Right forelimb (tissue), 1 donor: ENCODE measurements around the gene FOXP4.

Source experiments
- DNase-seq: peaks from one replicate; pipeline ENCODE4 v3.0.0-alpha.2; 2018

The FOXP4 gene

GRCh38 chr6:41523915-41524633 is 22.1 kb upstream of the FOXP4 start:
- no peak for DNase-seq

- DNase-seq: no peak
These were observed 21.6 kb upstream of the FOXP4 start for GRCh38 chr6:41524634-41525011.

- no peak for DNase-seq
These were observed 18.3 kb upstream of the FOXP4 start for GRCh38 chr6:41527721-41528408.

GRCh38 chr6:41528409-41528963 is 17.7 kb upstream of the FOXP4 start:
- DNase-seq: no peak

- DNase-seq: no peak
These were observed 17.1 kb upstream of the FOXP4 start for GRCh38 chr6:41529049-41529448.

- DNase-seq: no peak
These were observed 16.2 kb upstream of the FOXP4 start for GRCh38 chr6:41529970-41530369.

GRCh38 chr6:41530476-41530875 is 15.7 kb upstream of the FOXP4 start:
- DNase-seq: no peak

- no peak for DNase-seq
These were observed 15.2 kb upstream of the FOXP4 start for GRCh38 chr6:41531016-41531415.

- DNase-seq: peak; percentile 64
These were observed 14.3 kb upstream of the FOXP4 start for GRCh38 chr6:41531591-41532582.

GRCh38 chr6:41535766-41536165 is 10.4 kb upstream of the FOXP4 start:
- no peak for DNase-seq

- DNase-seq: peak; percentile 57
These were observed 9.1 kb upstream of the FOXP4 start for GRCh38 chr6:41536795-41537758.

- DNase-seq: no peak
These were observed 7.5 kb upstream of the FOXP4 start for GRCh38 chr6:41538556-41539182.

GRCh38 chr6:41539204-41539603 is 7.0 kb upstream of the FOXP4 start:
- no peak for DNase-seq

GRCh38 chr6:41541364-41541763 is 4.8 kb upstream of the FOXP4 start:
- DNase-seq: no peak

GRCh38 chr6:41543087-41543486 is 3.1 kb upstream of the FOXP4 start:
- DNase-seq: no peak

- DNase-seq: no peak
These were observed 906 bp upstream of the FOXP4 start for GRCh38 chr6:41545247-41545702.

GRCh38 chr6:41546475-41546865 is 289 bp downstream of the FOXP4 start:
- DNase-seq: no peak

GRCh38 chr6:41546866-41547798 is 951 bp downstream of the FOXP4 start:
- peak; percentile 66 for DNase-seq

GRCh38 chr6:41547799-41548097 is 1.6 kb downstream of the FOXP4 start:
- DNase-seq: no peak
